Measurements from ENCODE around the gene MGAT5B.

MGAT5B gene

DNA sequence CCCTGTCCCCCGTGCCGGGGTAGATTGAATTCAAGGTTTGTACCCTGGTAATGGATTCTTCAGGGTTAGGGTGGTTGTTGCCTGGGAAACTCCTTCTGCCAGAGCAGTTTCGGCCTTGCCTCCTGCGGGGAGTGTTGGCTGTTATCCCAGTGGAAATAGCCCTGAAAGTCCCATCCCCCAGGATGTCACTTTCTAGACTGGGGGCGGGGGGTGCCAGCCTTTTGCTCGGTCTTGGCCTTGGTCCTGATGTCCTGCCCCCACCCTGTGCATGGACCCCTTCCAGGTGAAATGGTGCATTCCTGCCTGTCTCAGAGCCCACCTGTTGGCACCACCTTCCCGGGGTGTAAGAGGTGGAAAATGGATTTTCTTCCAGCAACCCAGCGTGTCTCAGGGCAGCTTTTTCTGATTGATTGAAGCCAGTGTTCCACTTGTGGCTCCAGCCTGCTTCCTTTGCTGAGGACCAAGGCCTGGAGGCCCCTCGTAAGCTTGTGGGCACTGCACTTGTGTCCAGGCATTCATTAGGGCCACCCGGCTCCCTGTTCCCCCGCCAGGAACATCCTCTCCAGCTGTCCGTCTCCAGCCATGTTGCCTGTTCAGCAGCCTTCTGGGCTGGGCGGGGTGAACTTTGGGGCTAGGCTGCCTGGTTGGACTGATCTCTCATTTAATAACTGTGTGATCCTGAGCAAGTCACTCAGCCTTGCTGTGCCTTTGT is 25.6 kb downstream of the MGAT5B start:
- H3K27ac ChIP-seq = no peak overlapping the region
- TF ChIP-seq, protein P1, sequence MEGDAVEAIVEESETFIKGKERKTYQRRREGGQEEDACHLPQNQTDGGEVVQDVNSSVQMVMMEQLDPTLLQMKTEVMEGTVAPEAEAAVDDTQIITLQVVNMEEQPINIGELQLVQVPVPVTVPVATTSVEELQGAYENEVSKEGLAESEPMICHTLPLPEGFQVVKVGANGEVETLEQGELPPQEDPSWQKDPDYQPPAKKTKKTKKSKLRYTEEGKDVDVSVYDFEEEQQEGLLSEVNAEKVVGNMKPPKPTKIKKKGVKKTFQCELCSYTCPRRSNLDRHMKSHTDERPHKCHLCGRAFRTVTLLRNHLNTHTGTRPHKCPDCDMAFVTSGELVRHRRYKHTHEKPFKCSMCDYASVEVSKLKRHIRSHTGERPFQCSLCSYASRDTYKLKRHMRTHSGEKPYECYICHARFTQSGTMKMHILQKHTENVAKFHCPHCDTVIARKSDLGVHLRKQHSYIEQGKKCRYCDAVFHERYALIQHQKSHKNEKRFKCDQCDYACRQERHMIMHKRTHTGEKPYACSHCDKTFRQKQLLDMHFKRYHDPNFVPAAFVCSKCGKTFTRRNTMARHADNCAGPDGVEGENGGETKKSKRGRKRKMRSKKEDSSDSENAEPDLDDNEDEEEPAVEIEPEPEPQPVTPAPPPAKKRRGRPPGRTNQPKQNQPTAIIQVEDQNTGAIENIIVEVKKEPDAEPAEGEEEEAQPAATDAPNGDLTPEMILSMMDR (IDR thresholded peaks at IDR 0.05) = no peak
- H3K4me3 ChIP-seq = no peak overlapping the region
- DNase-seq (ENCODE audit: low spot score) = no peak

DNA sequence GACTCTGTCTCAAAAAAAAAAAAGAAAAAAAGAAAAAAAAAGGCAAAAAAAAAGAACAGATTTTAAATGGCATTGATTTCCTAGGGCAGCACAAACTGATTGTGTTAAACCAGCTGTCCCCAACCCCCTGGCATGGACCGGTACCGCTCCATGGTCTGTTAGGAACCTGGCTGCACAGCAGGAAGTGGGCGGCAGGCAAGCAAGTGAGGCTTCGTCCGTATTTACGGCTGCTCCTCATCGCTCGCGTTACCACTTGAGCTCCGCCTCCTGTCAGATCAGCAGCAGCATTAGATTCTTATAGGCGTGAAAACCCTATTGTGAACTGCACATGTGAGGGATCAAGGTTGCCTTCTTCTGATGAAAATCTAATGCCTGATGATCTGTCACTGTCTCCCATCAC is 26.6 kb downstream of the MGAT5B start:
- DNase-seq (ENCODE audit: low spot score) = no peak
- H3K4me3 ChIP-seq = no peak overlapping the region
- TF ChIP-seq, protein P1 (IDR thresholded peaks at IDR 0.05) = no peak
- no peak overlapping the region for H3K27ac ChIP-seq

DNA sequence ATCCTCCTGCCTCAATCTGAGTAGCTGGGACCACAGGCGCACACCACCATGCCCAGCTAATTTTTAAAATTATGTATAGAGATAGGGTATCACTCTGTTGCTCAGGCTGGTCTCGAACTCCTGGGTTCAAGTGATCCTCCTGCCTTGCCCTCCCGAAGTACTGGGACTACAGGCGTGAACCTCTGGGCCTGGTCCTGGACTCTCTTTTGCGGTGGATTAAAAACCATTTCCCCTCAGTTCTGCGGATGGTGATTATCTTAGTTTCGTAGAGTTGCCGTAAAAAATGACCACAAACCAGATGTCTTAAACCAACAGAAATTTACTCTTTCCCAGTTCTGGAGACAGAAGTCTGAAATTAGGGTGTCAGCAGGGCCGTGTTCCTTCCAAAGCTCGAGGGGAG is 28.8 kb downstream of the MGAT5B start:
- no peak overlapping the region for H3K27ac ChIP-seq
- TF ChIP-seq, protein P1 (IDR thresholded peaks at IDR 0.05) = no peak
- no peak for DNase-seq (ENCODE audit: low spot score)
- no peak overlapping the region for H3K4me3 ChIP-seq

DNA sequence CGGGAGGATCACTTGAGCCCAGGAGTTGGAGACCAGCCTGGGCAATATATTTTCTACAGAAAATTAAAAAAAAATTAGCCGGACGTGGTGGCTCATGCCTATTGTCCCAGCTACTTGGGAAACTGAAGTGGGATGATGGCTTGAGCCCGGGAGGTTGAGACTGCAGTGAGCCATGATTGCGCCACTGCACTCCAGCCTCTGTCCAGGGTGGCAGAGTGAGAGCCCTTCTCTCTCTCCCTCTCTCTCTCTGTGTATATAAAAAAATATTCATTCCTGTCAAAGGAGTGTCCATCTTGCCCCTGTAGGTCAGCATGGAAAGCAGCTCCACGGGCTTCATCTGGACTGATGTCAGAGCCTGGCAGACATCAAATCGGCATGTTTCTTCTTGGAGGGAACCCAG is 31.2 kb downstream of the MGAT5B start:
- Histone ChIP-seq H3K27ac (no peak overlapping the region), H3K4me3 (no peak overlapping the region)
- TF ChIP-seq, protein P1 (IDR thresholded peaks at IDR 0.05) = no peak
- DNase-seq (ENCODE audit: low spot score) = no peak

DNA sequence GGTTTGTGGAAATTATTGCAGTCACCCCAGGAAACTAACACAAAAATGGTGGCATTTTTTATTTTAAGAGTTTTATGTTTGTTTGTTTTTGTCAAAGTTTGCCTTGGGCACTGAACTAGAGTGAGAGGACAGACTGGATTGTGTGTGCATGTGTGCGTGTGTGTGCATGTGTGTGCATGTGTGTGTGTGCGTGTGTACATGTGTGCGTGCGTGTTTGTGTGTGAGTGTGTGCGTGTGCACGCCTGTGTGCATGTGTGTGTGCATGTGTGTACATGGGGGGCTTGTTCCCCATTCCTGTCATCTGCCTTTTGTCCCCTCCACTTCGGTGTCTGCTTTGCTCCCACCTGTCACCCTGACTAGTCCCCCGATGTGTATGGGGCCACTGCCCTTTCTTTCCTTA is 32.5 kb downstream of the MGAT5B start:
- H3K4me3 ChIP-seq = no peak overlapping the region
- TF ChIP-seq, protein P1 (IDR thresholded peaks at IDR 0.05) = no peak
- H3K27ac ChIP-seq = no peak overlapping the region
- no peak for DNase-seq (ENCODE audit: low spot score)

- DNase-seq (ENCODE audit: low spot score) = no peak
- H3K4me3 ChIP-seq = no peak overlapping the region
- TF ChIP-seq, protein P1 (IDR thresholded peaks at IDR 0.05) = no peak
Observed at GRCh38 chr17:76901542-76902197, 33.5 kb downstream of the MGAT5B start.

GRCh38 chr17:76902476-76902875 is 34.3 kb downstream of the MGAT5B start:
- TF ChIP-seq, protein P1 (IDR thresholded peaks at IDR 0.05) = no peak
- DNase-seq (ENCODE audit: low spot score) = no peak
- Histone ChIP-seq H3K4me3 (no peak overlapping the region), H3K27ac (no peak overlapping the region)

More at GRCh38 chr17:76901542-76902197, 33.5 kb downstream of the MGAT5B start:
- H3K27ac ChIP-seq = no peak overlapping the region
